HG02610 (cell line): ENCODE measurements around the gene EBF4.
A peak's percentile ranks its signal among the peaks of the same experiment; 100 is the strongest.

ENCODE experiments used
- ATAC-seq: cut with Tn5 transposase; IDR thresholded peaks from one replicate; pipeline ENCODE4 v1.9.1; 2021; ENCODE audit warnings: mild to moderate bottlenecking, moderate library complexity; ENCODE audit not compliant: unreplicated experiment

The EBF4 gene, protein sequence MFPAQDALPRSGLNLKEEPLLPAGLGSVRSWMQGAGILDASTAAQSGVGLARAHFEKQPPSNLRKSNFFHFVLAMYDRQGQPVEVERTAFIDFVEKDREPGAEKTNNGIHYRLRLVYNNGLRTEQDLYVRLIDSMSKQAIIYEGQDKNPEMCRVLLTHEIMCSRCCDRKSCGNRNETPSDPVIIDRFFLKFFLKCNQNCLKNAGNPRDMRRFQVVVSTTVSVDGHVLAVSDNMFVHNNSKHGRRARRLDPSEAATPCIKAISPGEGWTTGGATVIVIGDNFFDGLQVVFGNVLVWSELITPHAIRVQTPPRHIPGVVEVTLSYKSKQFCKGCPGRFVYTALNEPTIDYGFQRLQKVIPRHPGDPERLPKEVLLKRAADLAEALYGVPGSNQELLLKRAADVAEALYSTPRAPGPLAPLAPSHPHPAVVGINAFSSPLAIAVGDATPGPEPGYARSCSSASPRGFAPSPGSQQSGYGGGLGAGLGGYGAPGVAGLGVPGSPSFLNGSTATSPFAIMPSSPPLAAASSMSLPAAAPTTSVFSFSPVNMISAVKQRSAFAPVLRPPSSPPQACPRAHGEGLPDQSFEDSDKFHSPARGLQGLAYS

GRCh38 chr20:2692036-2692885 is at the start of gene EBF4:
Gene EBF4, plus strand, starts transcription at chr20:2692780. Its CDS starts 866 bp downstream, at chr20:2693646.
- no peak for ATAC-seq

- no peak for ATAC-seq
Observed at GRCh38 chr20:2643708-2644107, 48.9 kb upstream of the EBF4 start.

DNA sequence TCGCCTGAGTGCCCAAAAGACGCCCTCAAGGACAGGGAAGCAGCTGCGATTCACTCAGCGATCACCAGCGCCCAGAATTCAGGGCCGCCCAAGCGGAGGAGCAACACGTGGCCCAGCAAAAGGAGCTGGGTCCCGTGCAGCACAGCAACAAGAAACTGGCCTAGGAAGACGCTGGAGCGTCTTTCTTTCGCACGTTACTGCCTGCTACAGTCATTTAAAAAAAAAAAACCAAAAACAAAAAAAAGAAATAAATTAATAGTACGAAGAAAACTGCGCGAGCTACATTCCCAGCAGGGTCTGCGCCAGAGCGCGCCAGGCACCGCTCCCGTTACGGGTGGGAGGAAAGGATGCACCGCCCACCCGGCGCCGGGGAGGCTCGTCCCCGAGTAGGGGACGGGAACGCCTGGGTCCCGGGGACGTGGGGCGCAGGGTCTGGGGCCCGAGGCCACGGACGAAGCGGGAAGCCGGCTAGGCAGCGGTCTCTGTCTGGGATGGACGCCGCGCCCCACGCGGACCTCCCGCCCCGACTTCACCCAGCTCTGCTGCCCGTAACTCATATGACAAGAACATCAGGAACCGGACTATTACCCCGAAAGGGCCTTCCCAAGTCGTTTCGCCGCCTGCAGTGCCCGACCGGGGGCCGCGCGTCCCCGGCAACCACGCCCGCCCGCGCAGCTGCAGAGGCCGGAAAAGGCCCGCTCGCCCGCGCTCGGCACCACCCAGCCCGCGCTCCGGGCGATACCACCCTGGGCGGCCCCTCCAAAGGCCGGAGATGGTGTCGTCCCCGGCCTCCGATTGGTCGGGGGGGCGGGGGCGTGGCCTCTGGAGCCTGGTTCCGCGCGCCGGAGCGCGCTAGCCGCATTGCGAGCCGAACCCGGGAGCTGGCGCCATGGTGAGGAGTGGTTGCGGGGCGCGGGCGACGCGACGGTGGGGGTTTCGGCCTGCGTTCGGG is 40.5 kb upstream of the EBF4 start, which contains the start of gene NOP56:
Gene NOP56, plus strand, starts transcription at position 861 of the 952 bp plus-strand sequence. Its CDS starts 29 bp downstream, at position 890.
- peak; percentile 74 for ATAC-seq

GRCh38 chr20:2652724-2653555 is 39.6 kb upstream of the EBF4 start:
- ATAC-seq, result peak; percentile 33

DNA sequence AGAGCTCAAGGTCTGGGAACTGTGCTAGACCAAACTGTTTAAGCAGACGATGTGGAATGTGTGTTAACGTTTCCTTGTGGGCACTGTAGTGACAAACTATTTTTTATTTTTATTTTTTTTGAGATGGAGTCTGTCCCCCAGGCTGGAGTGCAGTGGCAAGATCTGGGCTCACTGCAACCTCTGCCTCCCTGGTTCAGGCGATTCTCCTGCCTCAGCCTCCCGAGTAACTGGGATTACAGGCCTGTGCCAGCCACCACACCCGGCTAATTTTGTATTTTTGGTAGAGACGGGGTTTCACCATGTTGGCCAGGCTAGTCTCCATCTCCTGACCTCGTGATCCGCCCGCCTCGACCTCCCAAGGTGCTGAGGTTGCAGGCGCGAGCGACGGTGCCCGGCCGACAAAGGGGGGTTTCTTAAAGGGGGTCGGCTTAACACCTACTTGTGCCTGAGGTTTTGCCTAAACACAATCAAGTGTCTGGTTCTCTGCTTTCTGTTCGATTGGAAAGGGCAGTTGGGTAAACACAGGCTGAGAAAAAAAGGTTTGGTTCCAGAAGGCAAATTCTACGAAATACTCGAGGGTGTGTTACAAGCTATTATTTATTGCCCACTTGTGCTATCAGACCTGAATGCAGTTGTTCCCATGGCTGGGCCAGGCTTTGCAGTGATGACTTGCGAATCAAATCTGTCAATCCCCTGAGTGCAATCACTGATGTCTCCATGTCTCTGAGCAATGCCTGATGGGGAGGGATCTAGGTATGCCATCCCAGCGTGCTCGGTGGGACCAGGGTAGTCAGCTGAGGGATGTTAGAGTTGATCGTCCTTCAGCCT is 38.8 kb upstream of the EBF4 start:
- ATAC-seq, result no peak

- ATAC-seq, result no peak
Observed at GRCh38 chr20:2654384-2654822, 38.2 kb upstream of the EBF4 start.

- no peak for ATAC-seq
Observed at GRCh38 chr20:2654831-2655230, 37.7 kb upstream of the EBF4 start.

DNA sequence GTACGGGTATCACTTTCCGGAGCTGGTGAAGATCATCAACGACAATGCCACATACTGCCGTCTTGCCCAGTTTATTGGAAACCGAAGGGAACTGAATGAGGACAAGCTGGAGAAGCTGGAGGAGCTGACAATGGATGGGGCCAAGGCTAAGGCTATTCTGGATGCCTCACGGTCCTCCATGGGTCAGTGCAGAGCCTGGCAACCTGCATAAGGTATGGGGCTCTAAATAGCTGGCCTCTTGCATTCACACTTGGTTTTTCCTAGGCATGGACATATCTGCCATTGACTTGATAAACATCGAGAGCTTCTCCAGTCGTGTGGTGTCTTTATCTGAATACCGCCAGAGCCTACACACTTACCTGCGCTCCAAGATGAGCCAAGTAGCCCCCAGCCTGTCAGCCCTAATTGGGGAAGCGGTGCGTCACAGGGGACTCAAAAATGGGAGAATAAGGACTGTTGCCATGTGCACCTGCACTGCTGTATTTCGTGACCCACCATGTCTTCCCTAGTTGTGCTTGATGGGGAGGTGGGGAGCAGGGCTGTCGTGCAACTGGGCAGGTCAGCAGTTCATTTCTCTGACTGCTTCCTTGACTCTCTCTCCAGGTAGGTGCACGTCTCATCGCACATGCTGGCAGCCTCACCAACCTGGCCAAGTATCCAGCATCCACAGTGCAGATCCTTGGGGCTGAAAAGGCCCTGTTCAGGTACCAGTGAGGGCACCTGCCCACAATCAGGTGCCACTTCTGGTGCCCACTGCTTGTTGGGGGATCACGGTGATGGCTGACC is 37.1 kb upstream of the EBF4 start:
- ATAC-seq, result no peak

DNA sequence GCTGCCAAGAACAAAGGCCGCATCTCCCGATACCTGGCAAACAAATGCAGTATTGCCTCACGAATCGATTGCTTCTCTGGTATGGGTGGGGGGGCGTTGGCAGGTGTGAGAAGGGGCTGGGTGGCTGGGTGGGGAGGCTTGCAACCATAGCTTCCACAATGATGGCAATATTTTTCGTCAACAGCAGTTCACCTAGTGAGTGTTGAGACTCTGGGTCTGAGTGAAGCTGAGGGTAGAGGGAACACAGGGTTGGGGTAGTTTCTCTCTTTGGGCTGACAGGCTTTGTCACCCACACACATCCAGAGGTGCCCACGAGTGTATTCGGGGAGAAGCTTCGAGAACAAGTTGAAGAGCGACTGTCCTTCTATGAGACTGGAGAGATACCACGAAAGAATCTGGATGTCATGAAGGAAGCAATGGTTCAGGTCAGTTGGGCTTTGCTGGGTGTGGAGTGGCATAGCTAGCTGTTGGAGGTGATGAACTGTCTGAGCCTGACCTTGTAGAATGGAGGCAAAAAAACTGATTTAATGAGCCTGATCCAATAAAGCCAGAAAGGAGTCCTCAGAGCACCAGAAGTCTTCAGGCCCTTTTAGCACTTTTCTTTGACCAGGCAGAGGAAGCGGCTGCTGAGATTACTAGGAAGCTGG is 36.0 kb upstream of the EBF4 start:
- no peak for ATAC-seq

GRCh38 chr20:2657241-2657640 is 35.3 kb upstream of the EBF4 start:
- no peak for ATAC-seq

GRCh38 chr20:2657674-2658073 is 34.9 kb upstream of the EBF4 start:
- no peak for ATAC-seq

DNA sequence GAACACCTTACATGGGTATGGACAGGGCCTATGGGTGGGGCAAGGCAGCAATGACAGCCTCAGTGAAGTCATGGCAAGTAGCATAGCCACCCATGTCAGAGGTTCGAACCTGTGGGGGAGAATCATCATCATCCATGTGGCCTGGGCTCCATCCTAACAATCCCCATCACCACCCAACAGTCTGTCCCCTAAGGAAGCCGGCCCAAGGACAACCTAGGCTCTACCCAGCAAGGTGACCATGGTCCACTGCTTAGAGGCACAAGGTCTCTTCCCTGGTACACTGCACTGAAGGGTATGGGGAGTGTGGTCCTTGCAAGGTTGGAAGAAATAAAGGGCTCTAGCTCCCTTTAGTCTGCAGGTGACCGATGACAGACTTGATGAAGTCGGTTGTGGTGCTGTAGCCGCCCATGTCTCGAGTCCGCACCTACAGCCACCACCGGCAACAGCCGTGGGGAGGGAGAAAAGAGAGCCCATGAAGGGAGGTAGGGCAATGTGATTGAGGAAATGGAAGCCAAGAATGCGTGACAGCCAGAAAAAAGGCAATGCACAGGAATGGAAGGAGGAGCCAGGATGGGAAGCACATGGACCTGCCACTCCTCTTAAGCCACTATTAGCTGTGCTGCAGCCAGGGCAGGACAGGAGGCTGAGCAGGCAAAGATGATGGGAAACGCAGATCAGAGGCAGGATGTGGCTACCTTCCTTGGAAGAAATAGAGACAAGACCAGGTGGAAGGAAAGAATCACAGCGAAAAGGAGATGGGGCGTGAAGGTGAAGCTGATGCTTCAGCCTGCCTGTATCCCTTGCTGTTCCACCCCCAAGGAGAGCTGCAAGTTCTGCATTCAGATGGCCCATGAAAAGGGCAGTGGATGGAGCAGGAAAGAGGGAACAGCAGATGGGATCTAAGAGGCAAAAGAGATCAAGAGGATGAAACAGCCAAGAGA is 33.9 kb upstream of the EBF4 start:
- no peak for ATAC-seq

- no peak for ATAC-seq
Observed at GRCh38 chr20:2659547-2659946, 33.0 kb upstream of the EBF4 start.

DNA sequence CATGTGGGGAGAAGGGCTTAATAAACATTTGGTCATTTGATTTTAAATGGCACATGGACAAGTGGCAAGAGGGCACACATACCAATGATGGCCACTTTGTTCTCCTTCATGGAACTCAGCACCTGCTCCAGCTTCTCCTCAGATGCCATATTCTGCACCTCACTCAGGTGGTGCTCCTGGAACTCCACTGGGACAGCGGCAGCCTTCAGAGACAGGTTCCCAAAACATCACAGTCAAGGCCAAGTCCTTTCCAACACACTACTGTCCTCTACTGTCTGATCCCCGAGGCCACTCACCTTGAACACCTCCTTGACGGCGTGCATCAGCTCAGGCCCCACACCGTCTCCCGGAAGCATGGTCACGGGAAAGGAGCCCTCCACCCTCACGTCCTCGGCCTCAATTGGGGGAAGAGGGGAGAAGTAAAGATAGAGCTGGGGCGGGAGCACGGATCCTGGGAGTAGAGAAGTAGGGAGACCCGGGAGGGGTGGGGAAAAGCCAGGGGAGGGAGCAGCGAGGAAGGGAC is 29.2 kb upstream of the EBF4 start:
- ATAC-seq, result no peak

- ATAC-seq, result peak; percentile 79
Observed at GRCh38 chr20:2663887-2664719, 28.5 kb upstream of the EBF4 start, which contains the start of gene IDH3B. Gene IDH3B, minus strand, starts transcription at chr20:2664216. Its CDS starts 28 bp downstream, at chr20:2664188.
